Osteoblast (primary cell): ENCODE data around the gene IZUMO4. TPM values are rescaled to one million over a fixed set of nuclear protein-coding genes. Genes with fewer than 3 reads are reported as not detected.

Experiments used
- DNase-seq: peaks from one replicate; pipeline ENCODE4 v3.0.0; 2011; ENCODE audit warnings: low spot score, mixed read lengths; ENCODE audit not compliant: insufficient read length; ENCODE audit errors: missing footprints
- H2AFZ ChIP-seq: 2 replicates; pipeline ENCODE4 v1.6.0; 2011; ENCODE audit warnings: mild to moderate bottlenecking, low read length
- H3K27ac ChIP-seq: 2 replicates; pipeline ENCODE4 v1.5.1; 2011; ENCODE audit warnings: mild to moderate bottlenecking, low read depth, low read length, moderate library complexity
- H3K27me3 ChIP-seq: 2 replicates; pipeline ENCODE4 v1.6.0; 2012; ENCODE audit warnings: mild to moderate bottlenecking, control low read depth, inconsistent platforms, low read length, moderate library complexity; ENCODE audit not compliant: insufficient read depth
- H3K36me3 ChIP-seq: 2 replicates; pipeline ENCODE4 v1.5.1; 2011; ENCODE audit warnings: mild to moderate bottlenecking, low read length, control low read depth, moderate library complexity; ENCODE audit not compliant: insufficient read depth
- H3K4me1 ChIP-seq: 2 replicates; pipeline ENCODE4 v1.5.1; 2011; ENCODE audit warnings: mild to moderate bottlenecking, low read length, control low read depth, moderate library complexity; ENCODE audit not compliant: insufficient read depth
- H3K4me2 ChIP-seq: 2 replicates; pipeline ENCODE4 v1.6.0; 2011; ENCODE audit warnings: mild to moderate bottlenecking, low read length; ENCODE audit not compliant: insufficient read depth
- H3K4me3 ChIP-seq: fragments of 200-600 bp; sonication (generic); 3 replicates; pipeline ENCODE4 v1.5.1; 2012; ENCODE audit warnings: mild to moderate bottlenecking, low read length, inconsistent platforms; ENCODE audit not compliant: insufficient read depth
- H3K79me2 ChIP-seq: 2 replicates; pipeline ENCODE4 v1.6.0; 2012; ENCODE audit warnings: mild to moderate bottlenecking, low read length, control low read depth, inconsistent platforms; ENCODE audit not compliant: insufficient read depth
- H3K9me3 ChIP-seq: 2 replicates; pipeline ENCODE4 v1.5.1; 2011; ENCODE audit warnings: low read depth, low read length, control low read depth
- H4K20me1 ChIP-seq: 2 replicates; pipeline ENCODE4 v1.6.0; 2012; ENCODE audit warnings: mild to moderate bottlenecking, low read length, control low read depth; ENCODE audit not compliant: insufficient read depth
- CTCF ChIP-seq: IDR thresholded peaks from 2 replicates; pipeline ENCODE4 v1.5.1; 2011; ENCODE audit warnings: mild to moderate bottlenecking, low read depth, low read length, moderate library complexity; ENCODE audit errors: extremely low read depth
- total RNA-seq: library from RNA; depleted of rRNA; stranded (reverse); fragments of >200 nt; gene quantifications from 2 replicates; pipeline ENCODE4 v1.2.3, GENCODE V29; 2012

IZUMO4 gene
- total RNA-seq, 1 donor: 0.36 TPM

GRCh38 chr19:2121416-2122051 lies 24.8 kb downstream of the IZUMO4 start:
- no peaks in the 10 kb centered on the region for H3K27me3 ChIP-seq
- no peak overlapping the region for H2AFZ ChIP-seq
- no peak for DNase-seq
- no peaks in the 10 kb centered on the region for H3K9me3 ChIP-seq
- TF ChIP-seq CTCF: no peak
- H3K4me1 ChIP-seq: no peaks in the 10 kb centered on the region
- no peak overlapping the region for H3K4me2 ChIP-seq
- peaks cover 85% of the 10 kb centered on the region for H3K36me3 ChIP-seq
- no peak overlapping the region for H3K4me3 ChIP-seq
- H3K27ac ChIP-seq: no peak overlapping the region
- H4K20me1 ChIP-seq: peaks cover 39% of the 10 kb centered on the region
- H3K79me2 ChIP-seq: peaks cover 30% of the 10 kb centered on the region

- Histone ChIP-seq H3K4me2 (no peak overlapping the region), H2AFZ (no peak overlapping the region), H3K79me2 (peaks cover 34% of the 10 kb centered on the region), H4K20me1 (peaks cover 41% of the 10 kb centered on the region), H3K27me3 (no peaks in the 10 kb centered on the region), H3K4me1 (no peaks in the 10 kb centered on the region), H3K9me3 (no peaks in the 10 kb centered on the region), H3K27ac (no peak overlapping the region), H3K4me3 (no peak overlapping the region), H3K36me3 (peaks cover 85% of the 10 kb centered on the region)
- TF ChIP-seq CTCF: no peak
- DNase-seq: no peak
Measured at GRCh38 chr19:2122251-2122650, 25.5 kb downstream of the IZUMO4 start.

DNA sequence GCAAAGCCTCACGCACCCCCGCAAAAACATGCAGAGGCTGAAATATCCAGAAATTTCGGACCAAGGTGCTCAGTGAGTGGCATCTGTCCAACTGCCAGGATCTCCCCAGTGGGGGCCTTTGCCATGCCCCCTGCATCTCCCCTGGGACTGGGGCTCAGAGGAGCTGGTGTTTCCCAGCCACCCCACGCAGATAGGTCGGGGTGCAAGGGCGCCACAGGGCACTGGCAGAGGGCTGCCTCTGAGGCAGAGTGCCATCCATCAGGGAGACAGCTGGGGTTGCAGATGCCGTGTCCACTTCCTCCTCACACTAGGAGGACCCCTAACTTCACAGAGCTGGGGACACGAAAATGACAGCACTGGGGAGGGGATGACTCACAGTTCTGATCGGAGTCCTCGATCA lies 26.3 kb downstream of the IZUMO4 start:
- no peak overlapping the region for H2AFZ ChIP-seq
- no peaks in the 10 kb centered on the region for H3K4me1 ChIP-seq
- H3K27me3 ChIP-seq: no peaks in the 10 kb centered on the region
- peaks cover 84% of the 10 kb centered on the region for H3K36me3 ChIP-seq
- peaks cover 46% of the 10 kb centered on the region for H4K20me1 ChIP-seq
- no peak for DNase-seq
- H3K4me3 ChIP-seq: no peak overlapping the region
- no peak for TF ChIP-seq CTCF
- H3K79me2 ChIP-seq: peaks cover 40% of the 10 kb centered on the region
- H3K27ac ChIP-seq: no peak overlapping the region
- H3K4me2 ChIP-seq: no peak overlapping the region
- H3K9me3 ChIP-seq: no peaks in the 10 kb centered on the region

DNA sequence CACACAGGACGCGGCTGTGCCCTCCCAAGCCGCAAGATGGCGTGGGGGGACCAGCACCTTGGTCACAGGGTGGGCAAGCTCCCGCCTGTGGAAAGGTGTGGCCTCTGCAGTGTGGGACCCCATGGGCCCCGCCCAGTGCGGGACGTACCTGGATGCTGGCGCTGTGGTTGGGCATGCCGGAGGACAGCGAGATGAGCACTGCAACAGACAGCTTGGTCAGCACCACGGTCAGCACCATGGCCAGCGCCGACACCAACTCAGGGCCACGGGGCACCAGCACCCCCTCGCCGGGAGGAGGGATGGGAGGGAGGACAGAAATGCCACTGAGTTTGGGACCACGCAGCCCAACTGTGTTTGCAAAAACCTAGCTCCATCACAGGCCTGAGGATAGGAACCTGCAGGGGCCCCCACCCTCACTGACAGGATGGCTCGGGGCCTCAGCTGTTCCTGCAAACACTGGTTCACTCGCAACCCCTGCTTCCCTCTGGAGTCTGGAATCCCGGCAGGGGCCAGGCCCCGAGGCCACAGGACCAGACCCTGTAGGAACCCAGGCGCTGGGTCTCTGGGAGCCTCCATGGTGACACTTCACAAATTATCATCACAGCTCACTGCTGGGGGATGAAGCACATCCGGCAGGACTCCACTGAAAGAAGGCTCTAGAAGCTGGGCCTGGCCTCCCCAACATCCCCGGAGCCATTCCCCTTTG lies 27.1 kb downstream of the IZUMO4 start:
- no peak for TF ChIP-seq CTCF
- Histone ChIP-seq H4K20me1 (peaks cover 48% of the 10 kb centered on the region), H3K79me2 (peaks cover 41% of the 10 kb centered on the region), H2AFZ (no peak overlapping the region), H3K4me1 (no peaks in the 10 kb centered on the region), H3K36me3 (peaks cover 78% of the 10 kb centered on the region), H3K4me3 (no peak overlapping the region), H3K9me3 (no peaks in the 10 kb centered on the region), H3K27me3 (no peaks in the 10 kb centered on the region), H3K4me2 (no peak overlapping the region), H3K27ac (no peak overlapping the region)
- DNase-seq: peak; percentile 96
